Measurements from ENCODE around the gene ARHGAP21.
"Not testable (repeated sequence)": the region's sequence is repeated elsewhere in the genome, so short reads cannot be mapped to it uniquely, and the experiment has no call there.

The ARHGAP21 gene

GRCh38 chr10:24723788-24724380 is at the start of gene ARHGAP21:
Gene ARHGAP21, minus strand, starts transcription at chr10:24723887. Its CDS starts 1,988 bp downstream, at chr10:24721899.
- DNase-seq (ENCODE audit: low spot score), result peak; percentile 70

GRCh38 chr10:24771943-24772694 is 48.4 kb upstream of the ARHGAP21 start:
- no peak for DNase-seq (ENCODE audit: low spot score)

GRCh38 chr10:24764991-24765390 is 41.3 kb upstream of the ARHGAP21 start:
- DNase-seq (ENCODE audit: low spot score), result not testable (repeated sequence)

GRCh38 chr10:24762966-24763623 is 39.4 kb upstream of the ARHGAP21 start:
- DNase-seq (ENCODE audit: low spot score), result peak; percentile 61

- DNase-seq (ENCODE audit: low spot score), result no peak
Measured at GRCh38 chr10:24762161-24762924, 38.7 kb upstream of the ARHGAP21 start.

GRCh38 chr10:24759672-24760071 is 36.0 kb upstream of the ARHGAP21 start:
- DNase-seq (ENCODE audit: low spot score), result no peak

DNA sequence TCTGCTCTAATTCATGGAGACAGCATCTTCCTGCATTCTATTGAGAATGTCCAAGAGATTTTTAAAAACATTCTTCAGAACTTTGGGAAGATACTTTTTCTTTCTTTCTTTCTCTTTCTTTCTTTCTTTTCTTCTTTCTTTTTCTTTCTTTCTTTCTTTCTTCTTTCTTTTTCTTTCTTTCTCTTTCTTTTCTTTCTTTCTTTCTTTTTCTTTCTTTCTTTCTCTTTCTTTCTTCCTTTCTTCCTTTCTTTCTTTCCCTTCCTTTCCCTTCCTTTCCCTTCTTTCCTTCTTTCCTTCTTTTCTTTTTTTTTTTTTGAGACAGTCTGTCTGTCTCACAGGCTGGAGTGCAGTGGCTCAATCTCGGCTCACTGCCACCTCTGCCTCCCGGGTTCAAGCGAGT is 34.6 kb upstream of the ARHGAP21 start:
- DNase-seq (ENCODE audit: low spot score), result not testable (repeated sequence)

GRCh38 chr10:24756283-24756682 is 32.6 kb upstream of the ARHGAP21 start:
- no peak for DNase-seq (ENCODE audit: low spot score)

DNA sequence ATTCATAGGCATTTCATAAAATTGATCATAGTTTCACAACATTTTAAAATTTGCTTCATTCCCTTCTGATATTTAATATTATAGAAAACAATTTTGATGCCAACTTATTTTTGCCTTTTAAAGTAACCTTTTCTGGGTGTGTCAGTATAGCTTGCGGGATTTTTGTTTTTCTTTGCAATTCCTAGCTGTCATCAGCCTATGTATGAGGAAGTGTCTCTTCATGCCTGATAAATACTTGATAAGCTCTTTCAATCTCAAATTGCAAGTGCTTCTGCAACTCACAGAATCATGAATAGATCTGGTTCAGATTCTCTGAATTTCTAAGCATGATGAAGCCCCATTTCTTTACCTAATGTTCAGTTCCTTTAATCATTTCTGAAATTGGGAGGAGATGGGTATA is 28.0 kb upstream of the ARHGAP21 start:
- DNase-seq (ENCODE audit: low spot score), result no peak

- no peak for DNase-seq (ENCODE audit: low spot score)
Measured at GRCh38 chr10:24750695-24751094, 27.0 kb upstream of the ARHGAP21 start.

DNA sequence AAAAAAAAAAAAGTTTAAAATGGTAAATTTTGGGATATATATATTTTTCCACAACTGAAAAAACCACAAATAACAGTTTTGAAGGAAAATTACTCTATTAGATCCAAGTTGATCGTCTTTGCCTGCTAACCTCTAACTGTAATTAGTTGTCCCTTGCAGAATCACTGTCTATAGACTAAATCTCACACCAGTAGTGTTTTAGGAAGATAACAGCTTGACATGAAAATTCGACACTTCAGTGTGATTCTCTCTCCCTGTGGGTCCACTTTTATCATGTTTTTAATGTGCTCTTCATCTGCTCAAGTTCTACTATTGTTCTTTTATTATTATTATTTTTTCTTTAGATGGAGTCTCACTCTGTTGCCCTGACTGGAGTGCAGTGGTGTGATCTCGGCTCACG is 24.5 kb upstream of the ARHGAP21 start:
- DNase-seq (ENCODE audit: low spot score), result no peak

GRCh38 chr10:24744946-24745345 is 21.3 kb upstream of the ARHGAP21 start:
- no peak for DNase-seq (ENCODE audit: low spot score)

DNA sequence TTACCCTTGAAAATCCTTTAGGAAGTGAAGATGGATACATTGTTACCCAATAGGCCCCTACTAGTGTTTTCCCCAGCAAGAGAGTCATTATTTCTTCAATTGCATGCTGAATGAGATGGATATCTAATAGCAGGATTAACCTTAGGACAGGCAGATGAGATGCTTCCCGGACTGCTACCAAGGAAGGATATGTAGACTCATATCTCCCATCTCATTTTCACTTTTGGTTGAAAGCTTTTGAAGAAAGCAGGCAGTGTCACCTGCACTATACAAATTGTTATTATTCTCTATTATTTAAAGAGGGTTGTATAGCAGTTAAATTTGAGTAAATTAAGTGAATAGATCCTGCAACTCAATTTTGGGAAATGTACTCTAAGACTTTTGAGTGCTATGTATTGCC is 17.0 kb upstream of the ARHGAP21 start:
- no peak for DNase-seq (ENCODE audit: low spot score)

GRCh38 chr10:24737001-24737400 is 13.3 kb upstream of the ARHGAP21 start:
- no peak for DNase-seq (ENCODE audit: low spot score)

- no peak for DNase-seq (ENCODE audit: low spot score)
Measured at GRCh38 chr10:24731942-24732341, 8.3 kb upstream of the ARHGAP21 start.

- DNase-seq (ENCODE audit: low spot score), result no peak
Measured at GRCh38 chr10:24730811-24731210, 7.1 kb upstream of the ARHGAP21 start.

- no peak for DNase-seq (ENCODE audit: low spot score)
Measured at GRCh38 chr10:24727786-24728185, 4.1 kb upstream of the ARHGAP21 start.

- no peak for DNase-seq (ENCODE audit: low spot score)
Measured at GRCh38 chr10:24726626-24727025, 2.9 kb upstream of the ARHGAP21 start.

DNA sequence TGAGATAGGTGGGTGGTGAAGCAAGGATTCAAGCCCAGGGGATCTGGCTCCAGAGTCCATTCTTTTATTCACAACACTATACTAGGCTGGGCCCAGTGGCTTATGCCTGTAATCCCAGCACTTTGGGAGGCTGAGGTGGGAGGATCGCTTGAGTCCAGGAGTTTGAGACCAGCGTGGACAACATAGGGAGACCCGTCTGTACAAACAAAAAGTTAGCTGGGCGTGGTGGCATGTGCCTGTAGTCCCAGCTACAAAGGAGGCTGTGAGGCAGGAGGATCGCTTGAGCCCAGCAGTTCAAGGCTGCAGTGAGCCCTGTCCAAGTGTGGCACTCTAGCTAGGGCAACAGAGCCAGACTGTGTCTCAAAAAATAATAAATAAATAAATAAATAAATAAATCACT is 2.3 kb upstream of the ARHGAP21 start:
- DNase-seq (ENCODE audit: low spot score), result not testable (repeated sequence)

DNA sequence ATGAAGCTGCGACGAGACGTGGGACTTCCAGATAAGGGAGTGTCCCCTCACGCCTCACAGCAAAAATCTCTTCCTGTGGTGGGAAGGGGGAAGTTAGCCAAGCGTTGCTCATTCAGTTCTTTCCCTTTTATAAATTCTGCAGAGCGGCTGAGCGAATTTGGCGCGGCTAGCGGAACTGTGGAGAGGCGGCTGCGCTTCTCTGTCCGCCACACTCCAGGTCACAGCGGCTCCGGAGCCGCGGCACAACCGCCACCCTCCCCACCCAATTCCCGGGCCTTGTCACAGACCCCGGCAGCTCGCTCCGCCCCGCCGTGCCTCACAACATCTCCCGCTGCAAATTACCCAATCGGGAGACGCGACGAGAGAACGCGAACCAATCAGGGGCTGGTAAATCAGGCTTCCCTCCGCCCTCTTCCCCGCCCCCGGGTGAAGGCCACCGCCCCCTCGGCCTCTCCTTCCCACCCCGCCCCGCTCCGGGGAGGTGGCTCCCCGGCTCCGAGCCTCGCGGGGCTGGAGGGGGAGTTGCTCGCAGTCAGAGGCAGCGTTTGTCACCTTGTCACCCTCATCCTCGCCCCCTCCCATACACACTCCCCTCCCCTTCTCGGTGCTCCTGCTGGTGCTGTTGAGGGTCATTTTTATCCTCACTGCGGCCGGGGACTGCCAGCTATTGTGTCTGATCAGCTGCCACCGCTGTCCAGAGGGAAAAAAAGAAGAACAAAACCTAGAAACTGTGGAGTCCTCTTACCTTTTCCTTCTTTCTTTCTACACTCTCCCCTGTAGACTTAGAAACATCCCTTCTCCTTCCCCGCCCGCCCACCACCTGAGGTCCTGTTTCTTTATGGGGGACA is 918 bp upstream of the ARHGAP21 start:
- peak; percentile 98 for DNase-seq (ENCODE audit: low spot score)

GRCh38 chr10:24723386-24723787 is 300 bp downstream of the ARHGAP21 start:
- peak; percentile 37 for DNase-seq (ENCODE audit: low spot score)
